Loucy (cell line): ENCODE results near the gene BTD.

Experiments
- H2AFZ ChIP-seq: fragments of 200-600 bp; sonication (generic); 2 replicates; pipeline ENCODE4 v1.6.0; 2016; ENCODE audit warnings: antibody characterized with exemption, mild to moderate bottlenecking, low read length, moderate library complexity
- H3F3A ChIP-seq: fragments of 200-600 bp; 2 replicates; pipeline ENCODE4 v1.6.0; 2016; ENCODE audit warnings: antibody characterized with exemption, low read depth, mild to moderate bottlenecking
- H3K27me3 ChIP-seq: fragments of 200-600 bp; sonication (generic); 2 replicates; pipeline ENCODE4 v1.6.1; 2014; ENCODE audit warnings: low read length, mild to moderate bottlenecking; ENCODE audit not compliant: insufficient read depth, poor library complexity, severe bottlenecking
- H3K36me3 ChIP-seq: fragments of 200-600 bp; sonication (generic); 2 replicates; pipeline ENCODE4 v1.6.1; 2016; ENCODE audit warnings: low read length; ENCODE audit not compliant: insufficient read depth
- H3K4me1 ChIP-seq: fragments of 200-600 bp; sonication (generic); 2 replicates; pipeline ENCODE4 v1.5.1; 2014; ENCODE audit warnings: low read length, mild to moderate bottlenecking; ENCODE audit not compliant: insufficient read depth, poor library complexity, severe bottlenecking
- H3K4me2 ChIP-seq: fragments of 200-600 bp; sonication (generic); 2 replicates; pipeline ENCODE4 v1.6.0; 2014; ENCODE audit warnings: antibody characterized with exemption, low read length, low read depth, mild to moderate bottlenecking; ENCODE audit not compliant: poor library complexity, severe bottlenecking
- H3K4me3 ChIP-seq: fragments of 200-600 bp; sonication (generic); 2 replicates; pipeline ENCODE4 v1.5.1; 2014; ENCODE audit warnings: low read length, mild to moderate bottlenecking, mixed read lengths; ENCODE audit not compliant: poor library complexity, severe bottlenecking
- H3K79me2 ChIP-seq: fragments of 200-600 bp; sonication (generic); 2 replicates; pipeline ENCODE4 v1.6.1; 2014; ENCODE audit warnings: low read length; ENCODE audit not compliant: insufficient read depth
- H3K9ac ChIP-seq: fragments of 200-600 bp; sonication (generic); 2 replicates; pipeline ENCODE4 v1.6.0; 2014; ENCODE audit warnings: mild to moderate bottlenecking, low read depth, low read length, moderate library complexity; ENCODE audit not compliant: poor library complexity, severe bottlenecking
- H3K9me2 ChIP-seq: fragments of 200-600 bp; sonication (generic); replicated peaks from 2 replicates; pipeline ENCODE4 v1.6.1; 2016; ENCODE audit warnings: low read depth, low read length, mixed read lengths
- H3K9me3 ChIP-seq: fragments of 200-600 bp; sonication (generic); 2 replicates; pipeline ENCODE4 v1.6.1; 2014; ENCODE audit warnings: mild to moderate bottlenecking, antibody characterized with exemption, low read length, low read depth; ENCODE audit not compliant: insufficient read depth
- H4K20me1 ChIP-seq: fragments of 200-600 bp; sonication (generic); 2 replicates; pipeline ENCODE4 v1.6.0; 2014; ENCODE audit warnings: antibody characterized with exemption, low read length, mild to moderate bottlenecking; ENCODE audit not compliant: insufficient read depth, poor library complexity, severe bottlenecking
- EZH2phosphoT487 ChIP-seq: fragments of 200-600 bp; IDR thresholded peaks from 2 replicates; pipeline ENCODE4 v1.6.1; 2018; ENCODE audit warnings: antibody characterized with exemption, mild to moderate bottlenecking, moderate library complexity, borderline replicate concordance
- TF ChIP-seq, protein P1 (sequence below): fragments of 200-600 bp; sonication (generic); conservative IDR thresholded peaks from 2 replicates; pipeline ENCODE4 v1.5.1; 2014; ENCODE audit warnings: mild to moderate bottlenecking, antibody characterized with exemption, low read length

BTD gene

DNA sequence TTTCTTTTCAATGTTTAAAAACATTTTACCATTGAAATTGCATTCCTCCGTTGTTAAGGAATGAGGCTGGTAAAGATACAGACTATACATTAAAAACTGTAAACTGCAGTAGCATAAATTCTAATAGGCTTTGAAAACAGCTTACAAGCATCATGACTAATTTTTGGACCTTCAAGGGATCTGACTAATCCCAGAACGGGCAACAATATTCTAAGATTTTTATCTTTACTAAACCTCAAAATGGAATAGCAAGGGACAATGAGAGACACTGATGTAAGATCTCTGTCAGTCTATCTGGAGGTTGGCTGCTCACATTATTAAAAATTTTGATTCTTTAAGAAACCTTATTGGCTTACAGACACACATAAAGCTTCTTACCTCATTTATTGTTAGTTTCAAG, 74.7 kb downstream of the BTD start:
- Histone ChIP-seq H3K27me3 (no peaks in the 10 kb centered on the region), H3K36me3 (peaks cover 88% of the 10 kb centered on the region), H3F3A (no peaks in the 10 kb centered on the region), H3K9me2 (no peaks in the 10 kb centered on the region), H3K4me3 (no peak overlapping the region), H3K9ac (no peak overlapping the region), H3K4me1 (no peaks in the 10 kb centered on the region), H3K79me2 (no peaks in the 10 kb centered on the region), H2AFZ (no peak overlapping the region), H3K4me2 (no peak overlapping the region), H3K9me3 (no peaks in the 10 kb centered on the region), H4K20me1 (no peaks in the 10 kb centered on the region)
- TF ChIP-seq, protein P1, sequence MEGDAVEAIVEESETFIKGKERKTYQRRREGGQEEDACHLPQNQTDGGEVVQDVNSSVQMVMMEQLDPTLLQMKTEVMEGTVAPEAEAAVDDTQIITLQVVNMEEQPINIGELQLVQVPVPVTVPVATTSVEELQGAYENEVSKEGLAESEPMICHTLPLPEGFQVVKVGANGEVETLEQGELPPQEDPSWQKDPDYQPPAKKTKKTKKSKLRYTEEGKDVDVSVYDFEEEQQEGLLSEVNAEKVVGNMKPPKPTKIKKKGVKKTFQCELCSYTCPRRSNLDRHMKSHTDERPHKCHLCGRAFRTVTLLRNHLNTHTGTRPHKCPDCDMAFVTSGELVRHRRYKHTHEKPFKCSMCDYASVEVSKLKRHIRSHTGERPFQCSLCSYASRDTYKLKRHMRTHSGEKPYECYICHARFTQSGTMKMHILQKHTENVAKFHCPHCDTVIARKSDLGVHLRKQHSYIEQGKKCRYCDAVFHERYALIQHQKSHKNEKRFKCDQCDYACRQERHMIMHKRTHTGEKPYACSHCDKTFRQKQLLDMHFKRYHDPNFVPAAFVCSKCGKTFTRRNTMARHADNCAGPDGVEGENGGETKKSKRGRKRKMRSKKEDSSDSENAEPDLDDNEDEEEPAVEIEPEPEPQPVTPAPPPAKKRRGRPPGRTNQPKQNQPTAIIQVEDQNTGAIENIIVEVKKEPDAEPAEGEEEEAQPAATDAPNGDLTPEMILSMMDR, result no peak
- TF ChIP-seq EZH2phosphoT487, result no peak

DNA sequence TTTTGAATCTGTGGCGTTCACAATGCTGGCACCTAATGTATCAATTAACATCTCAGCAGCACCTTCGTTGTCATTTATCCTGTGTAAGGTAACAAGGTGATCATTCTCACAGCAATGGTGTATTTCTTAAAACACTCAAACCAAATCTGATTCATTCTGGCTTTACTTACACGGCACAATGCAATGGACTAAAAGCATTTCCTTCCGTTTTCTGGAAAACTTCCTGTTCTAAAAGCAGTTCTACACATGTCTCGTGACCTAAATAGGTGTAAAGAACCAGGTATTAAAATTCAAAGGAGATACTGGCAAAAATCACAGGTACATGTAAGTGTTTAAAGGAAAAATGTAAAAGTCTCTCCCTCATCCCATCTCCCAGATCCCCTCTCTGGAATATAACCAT, 77.8 kb downstream of the BTD start:
- Histone ChIP-seq H3K36me3 (peaks cover 84% of the 10 kb centered on the region), H3K4me1 (peaks cover 13% of the 10 kb centered on the region), H3K4me2 (no peak overlapping the region), H3K4me3 (no peak overlapping the region), H2AFZ (no peak overlapping the region), H3K79me2 (no peaks in the 10 kb centered on the region), H3K9me3 (no peaks in the 10 kb centered on the region), H3K27me3 (no peaks in the 10 kb centered on the region), H3F3A (0 out of 2 replicates have a peak, but pooled peaks cover 5% of the 10 kb centered on the region), H4K20me1 (no peaks in the 10 kb centered on the region), H3K9me2 (no peaks in the 10 kb centered on the region), H3K9ac (no peak overlapping the region)
- TF ChIP-seq EZH2phosphoT487, result no peak
- TF ChIP-seq, protein P1, result no peak

DNA sequence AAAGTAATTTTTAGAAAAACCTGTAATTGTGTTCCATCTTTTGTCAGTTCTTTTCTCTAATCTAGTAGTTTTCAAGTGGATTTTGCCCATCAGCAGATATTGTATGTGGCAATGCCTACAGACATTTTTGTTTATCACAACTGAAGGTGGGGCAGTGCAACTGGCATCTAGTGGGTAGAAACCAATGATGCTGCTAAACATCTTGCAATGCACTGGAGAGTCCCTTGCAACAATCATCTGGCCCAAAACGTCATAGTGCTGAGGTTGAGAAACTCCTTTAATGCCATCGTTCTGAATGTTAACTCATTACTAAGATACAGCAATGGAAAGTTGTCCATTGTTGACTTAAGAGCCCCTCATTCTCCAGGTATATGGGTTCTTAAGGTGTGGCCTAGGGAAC, 80.1 kb downstream of the BTD start:
- peaks cover 15% of the 10 kb centered on the region for H3K4me1 ChIP-seq
- H3K4me2 ChIP-seq, result no peak overlapping the region
- 0 out of 2 replicates have a peak, but pooled peaks cover 5% of the 10 kb centered on the region for H3F3A ChIP-seq
- no peaks in the 10 kb centered on the region for H3K79me2 ChIP-seq
- H3K4me3 ChIP-seq, result no peak overlapping the region
- H4K20me1 ChIP-seq, result no peaks in the 10 kb centered on the region
- no peak for TF ChIP-seq EZH2phosphoT487
- TF ChIP-seq, protein P1, result no peak
- no peak overlapping the region for H2AFZ ChIP-seq
- H3K27me3 ChIP-seq, result no peaks in the 10 kb centered on the region
- no peak overlapping the region for H3K9ac ChIP-seq
- peaks cover 84% of the 10 kb centered on the region for H3K36me3 ChIP-seq
- H3K9me2 ChIP-seq, result no peaks in the 10 kb centered on the region
- H3K9me3 ChIP-seq, result no peaks in the 10 kb centered on the region
